Immature natural killer cell (primary cell): ENCODE measurements around the gene RPRML. TPM values are rescaled to one million over a fixed set of nuclear protein-coding genes. Genes with fewer than 3 reads are reported as not detected.
A peak's percentile ranks its signal among the peaks of the same experiment; 100 is the strongest.

Source experiments
- DNase-seq, 3 donors: peaks; one replicate each; pipeline ENCODE4 v3.0.0; 2022; ENCODE audit warnings: mixed read lengths in 1 of 3
- H3K27ac Mint-ChIP-seq, 6 donors: one replicate each; pipeline ENCODE4 v1.8.0; 2020; ENCODE audit warnings: mixed read lengths in 6 of 6, mild to moderate bottlenecking in 5 of 6, inconsistent platforms in 4 of 6, moderate library complexity in 3 of 6
- H3K27me3 Mint-ChIP-seq, 3 donors: one replicate each; pipeline ENCODE4 v1.8.0; 2020 to 2021; ENCODE audit warnings: low read depth in 3 of 3, mild to moderate bottlenecking in 3 of 3, mixed read lengths in 3 of 3, moderate library complexity in 3 of 3, inconsistent platforms in 1 of 3
- H3K36me3 Mint-ChIP-seq, 3 donors: one replicate each; pipeline ENCODE4 v1.8.0; 2020; ENCODE audit warnings: mixed read lengths in 3 of 3, inconsistent platforms in 2 of 3, mild to moderate bottlenecking in 2 of 3
- H3K4me1 Mint-ChIP-seq, 2 donors: one replicate each; pipeline ENCODE4 v1.8.0; 2020; ENCODE audit warnings: inconsistent platforms in 2 of 2, mild to moderate bottlenecking in 2 of 2, mixed read lengths in 2 of 2, moderate library complexity in 1 of 2
- H3K4me3 Mint-ChIP-seq, 5 donors: one replicate each; pipeline ENCODE4 v1.8.0; 2020; ENCODE audit warnings: mild to moderate bottlenecking in 5 of 5, mixed read lengths in 5 of 5, inconsistent platforms in 3 of 5, moderate library complexity in 3 of 5
- H3K9me3 Mint-ChIP-seq, 6 donors: one replicate each; pipeline ENCODE4 v1.8.0; 2020; ENCODE audit warnings: mild to moderate bottlenecking in 6 of 6, mixed read lengths in 6 of 6, inconsistent platforms in 4 of 6, moderate library complexity in 3 of 6
- polyA plus RNA-seq, 3 donors: library from polyadenylated mRNA; unstranded; fragments of 300-500 nt; fragmentation: Illumina TruSeq; gene quantifications; one replicate each; pipeline ENCODE4 v1.2.3, GENCODE V29; 2021

RPRML gene
- polyA plus RNA-seq, 3 donors from 2014 or later, result not detected

- Mint-ChIP-seq H3K36me3 (peaks cover 0 to 8% (median 0%) of the 10 kb centered on the region in 3 donors), H3K4me1 (peaks cover 0 to 4% of the 10 kb centered on the region in 2 donors), H3K27ac (no peak overlapping the region), H3K4me3 (no peak overlapping the region), H3K27me3 (peaks cover 4 to 24% (median 5%) of the 10 kb centered on the region in 3 donors), H3K9me3 (no peaks in the 10 kb centered on the region)
- DNase-seq, result no peak
Observed at GRCh38 chr17:46984892-46985291, 5.8 kb upstream of the RPRML start.

- peaks cover 0 to 8% (median 0%) of the 10 kb centered on the region in 3 donors for H3K36me3 Mint-ChIP-seq
Observed at GRCh38 chr17:46984341-46984740, 5.3 kb upstream of the RPRML start.

GRCh38 chr17:46983782-46984181 lies 4.7 kb upstream of the RPRML start:
- Mint-ChIP-seq H3K4me1 (peaks cover 2 to 10% of the 10 kb centered on the region in 2 donors), H3K36me3 (peaks cover 0 to 8% (median 0%) of the 10 kb centered on the region in 3 donors), H3K27ac (no peak overlapping the region), H3K9me3 (no peaks in the 10 kb centered on the region), H3K4me3 (no peak overlapping the region), H3K27me3 (peaks cover 6 to 21% (median 9%) of the 10 kb centered on the region in 3 donors)
- DNase-seq, result no peak

More at GRCh38 chr17:46984341-46984740, 5.3 kb upstream of the RPRML start:
- Mint-ChIP-seq H3K27ac (no peak overlapping the region), H3K4me3 (no peak overlapping the region), H3K27me3 (peaks cover 6 to 22% (median 9%) of the 10 kb centered on the region in 3 donors), H3K9me3 (no peaks in the 10 kb centered on the region), H3K4me1 (peaks cover 1 to 10% of the 10 kb centered on the region in 2 donors)
- DNase-seq, result no peak

- H3K4me3 Mint-ChIP-seq, result no peak overlapping the region
- peaks cover 11 to 16% (median 13%) of the 10 kb centered on the region in 3 donors for H3K27me3 Mint-ChIP-seq
- H3K4me1 Mint-ChIP-seq, result peaks cover 8 to 17% of the 10 kb centered on the region in 2 donors
- H3K36me3 Mint-ChIP-seq, result peaks cover 0 to 8% (median 0%) of the 10 kb centered on the region in 3 donors
- no peaks in the 10 kb centered on the region for H3K9me3 Mint-ChIP-seq
- H3K27ac Mint-ChIP-seq, result no peak overlapping the region
- no peak for DNase-seq
Observed at GRCh38 chr17:46982577-46982976, 3.5 kb upstream of the RPRML start.

GRCh38 chr17:46978489-46979146 lies 435 bp downstream of the RPRML start:
- Mint-ChIP-seq H3K27me3 (peaks cover 13 to 21% (median 13%) of the 10 kb centered on the region in 3 donors), H3K4me1 (peaks cover 8 to 17% of the 10 kb centered on the region in 2 donors)

GRCh38 chr17:46977750-46978488 lies 1.1 kb downstream of the RPRML start:
- H3K27me3 Mint-ChIP-seq, result peaks cover 13 to 21% (median 15%) of the 10 kb centered on the region in 3 donors

More at GRCh38 chr17:46978489-46979146, 435 bp downstream of the RPRML start:
- H3K27ac Mint-ChIP-seq, result no peak overlapping the region
- H3K4me3 Mint-ChIP-seq, result peak overlapping the region; percentile 58 to 86 (median 75)
- peaks cover 5 to 12% (median 11%) of the 10 kb centered on the region in 3 donors for H3K36me3 Mint-ChIP-seq
- H3K9me3 Mint-ChIP-seq, result no peaks in the 10 kb centered on the region
- DNase-seq, result no peak

GRCh38 chr17:46977348-46977747 lies 1.7 kb downstream of the RPRML start:
- peaks cover 13 to 24% (median 15%) of the 10 kb centered on the region in 3 donors for H3K27me3 Mint-ChIP-seq
- H3K9me3 Mint-ChIP-seq, result no peaks in the 10 kb centered on the region
- H3K4me3 Mint-ChIP-seq, result peak overlapping the region in 2 of 5 donors; percentile 64 to 81
- H3K27ac Mint-ChIP-seq, result no peak overlapping the region
- H3K36me3 Mint-ChIP-seq, result peaks cover 5 to 12% (median 8%) of the 10 kb centered on the region in 3 donors
- no peak for DNase-seq
- peaks cover 8 to 17% of the 10 kb centered on the region in 2 donors for H3K4me1 Mint-ChIP-seq

More at GRCh38 chr17:46977750-46978488, 1.1 kb downstream of the RPRML start:
- no peaks in the 10 kb centered on the region for H3K9me3 Mint-ChIP-seq
- H3K36me3 Mint-ChIP-seq, result peaks cover 8 to 12% (median 11%) of the 10 kb centered on the region in 3 donors
- peak overlapping the region; percentile 64 to 86 (median 75) for H3K4me3 Mint-ChIP-seq
- peaks cover 8 to 17% of the 10 kb centered on the region in 2 donors for H3K4me1 Mint-ChIP-seq
- DNase-seq, result no peak
- no peak overlapping the region for H3K27ac Mint-ChIP-seq

- H3K27me3 Mint-ChIP-seq, result peaks cover 13 to 24% (median 15%) of the 10 kb centered on the region in 3 donors
- no peak for DNase-seq
- H3K4me1 Mint-ChIP-seq, result peaks cover 8 to 17% of the 10 kb centered on the region in 2 donors
- H3K27ac Mint-ChIP-seq, result peak overlapping the region in 1 of 6 donors; percentile 17
- no peak overlapping the region for H3K4me3 Mint-ChIP-seq
- no peaks in the 10 kb centered on the region for H3K9me3 Mint-ChIP-seq
- H3K36me3 Mint-ChIP-seq, result peaks cover 4 to 12% (median 8%) of the 10 kb centered on the region in 3 donors
Observed at GRCh38 chr17:46976626-46977270, 2.3 kb downstream of the RPRML start.

GRCh38 chr17:46975287-46975686 lies 3.8 kb downstream of the RPRML start:
- no peak for DNase-seq
- Mint-ChIP-seq H3K9me3 (no peaks in the 10 kb centered on the region), H3K27ac (no peak overlapping the region), H3K4me3 (no peak overlapping the region), H3K36me3 (peaks cover 4 to 12% (median 8%) of the 10 kb centered on the region in 3 donors), H3K4me1 (peaks cover 8 to 17% of the 10 kb centered on the region in 2 donors), H3K27me3 (peaks cover 11 to 24% (median 14%) of the 10 kb centered on the region in 3 donors)

GRCh38 chr17:46974086-46974485 lies 5.0 kb downstream of the RPRML start:
- H3K4me1 Mint-ChIP-seq, result peaks cover 6 to 7% of the 10 kb centered on the region in 2 donors
- no peak overlapping the region for H3K4me3 Mint-ChIP-seq
- peak overlapping the region in 1 of 6 donors; percentile 46 for H3K27ac Mint-ChIP-seq
- peaks cover 4 to 12% (median 8%) of the 10 kb centered on the region in 3 donors for H3K36me3 Mint-ChIP-seq
- no peak for DNase-seq
- no peaks in the 10 kb centered on the region for H3K9me3 Mint-ChIP-seq
- peaks cover 6 to 17% (median 9%) of the 10 kb centered on the region in 3 donors for H3K27me3 Mint-ChIP-seq

GRCh38 chr17:46972346-46972745 lies 6.7 kb downstream of the RPRML start:
- H3K4me3 Mint-ChIP-seq, result no peak overlapping the region
- peaks cover 2 to 11% (median 5%) of the 10 kb centered on the region in 3 donors for H3K27me3 Mint-ChIP-seq
- DNase-seq, result no peak
- H3K36me3 Mint-ChIP-seq, result peaks cover 4 to 23% (median 8%) of the 10 kb centered on the region in 3 donors
- no peaks in the 10 kb centered on the region for H3K4me1 Mint-ChIP-seq
- no peak overlapping the region for H3K27ac Mint-ChIP-seq
- no peaks in the 10 kb centered on the region for H3K9me3 Mint-ChIP-seq

GRCh38 chr17:46971647-46972300 lies 7.3 kb downstream of the RPRML start:
- Mint-ChIP-seq H3K4me3 (no peak overlapping the region), H3K4me1 (no peaks in the 10 kb centered on the region), H3K27ac (no peak overlapping the region), H3K9me3 (no peaks in the 10 kb centered on the region), H3K27me3 (peaks cover 2 to 7% (median 2%) of the 10 kb centered on the region in 3 donors), H3K36me3 (peaks cover 4 to 28% (median 10%) of the 10 kb centered on the region in 3 donors)
- no peak for DNase-seq

- no peaks in the 10 kb centered on the region for H3K9me3 Mint-ChIP-seq
- peaks cover 0 to 21% (median 18%) of the 10 kb centered on the region in 3 donors for H3K36me3 Mint-ChIP-seq
- H3K4me1 Mint-ChIP-seq, result no peaks in the 10 kb centered on the region
- H3K27me3 Mint-ChIP-seq, result peaks cover 0 to 9% (median 2%) of the 10 kb centered on the region in 3 donors
- H3K27ac Mint-ChIP-seq, result no peak overlapping the region
- no peak for DNase-seq
- H3K4me3 Mint-ChIP-seq, result no peak overlapping the region
Observed at GRCh38 chr17:46968896-46969295, 10.2 kb downstream of the RPRML start.
